ENCODE measurements around the gene RBM6. TPM values are rescaled to one million over a fixed set of nuclear protein-coding genes. Genes with fewer than 3 reads are reported as not detected.

Gene RBM6
- total RNA-seq, 2 donors from 2014 or later, result 53.4 to 62.6 TPM

DNA sequence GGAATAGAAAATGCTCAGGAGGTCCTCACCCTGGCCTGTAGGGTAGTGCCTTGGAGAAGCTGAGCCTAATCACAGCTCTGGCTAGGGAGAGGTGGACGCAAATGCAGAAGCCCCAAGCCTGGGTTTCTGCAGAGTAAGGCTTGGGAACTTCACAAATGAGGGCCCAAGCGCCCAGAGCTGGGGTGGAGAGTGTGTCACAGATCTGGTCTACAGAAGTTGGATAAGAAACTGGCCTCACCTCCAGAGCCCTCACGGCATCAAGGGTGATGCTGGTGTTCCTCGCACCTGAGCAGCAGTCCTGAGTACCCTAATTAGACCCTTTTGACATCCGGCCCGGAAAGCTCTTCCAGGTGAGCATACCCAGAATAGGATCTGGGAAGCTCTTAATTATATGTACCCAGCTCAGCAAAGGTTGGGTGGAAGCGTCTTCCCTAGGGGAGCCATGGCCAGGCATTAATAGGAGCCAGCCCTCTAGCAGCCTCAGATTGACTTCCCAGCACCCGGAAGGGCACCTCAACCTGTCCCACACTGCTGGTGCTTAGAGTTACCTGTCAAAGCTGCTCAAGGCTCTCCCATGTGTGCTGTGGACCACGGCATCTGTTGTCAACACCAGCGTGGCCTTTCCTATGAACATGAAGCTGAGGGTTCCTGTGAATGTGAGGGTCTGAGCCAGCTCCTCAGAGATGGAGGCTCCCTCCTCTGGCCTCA is 180.6 kb downstream of the RBM6 start:
- DNase-seq (ENCODE audit: low spot score), result peak; percentile 69
- intact Hi-C loops (cut with DNase I), result loop anchor here in 1 of 2 donors (1.0 kb wide), 1 partner anchor 69 kb away; no protein-coding TSS in a partner anchor

DNA sequence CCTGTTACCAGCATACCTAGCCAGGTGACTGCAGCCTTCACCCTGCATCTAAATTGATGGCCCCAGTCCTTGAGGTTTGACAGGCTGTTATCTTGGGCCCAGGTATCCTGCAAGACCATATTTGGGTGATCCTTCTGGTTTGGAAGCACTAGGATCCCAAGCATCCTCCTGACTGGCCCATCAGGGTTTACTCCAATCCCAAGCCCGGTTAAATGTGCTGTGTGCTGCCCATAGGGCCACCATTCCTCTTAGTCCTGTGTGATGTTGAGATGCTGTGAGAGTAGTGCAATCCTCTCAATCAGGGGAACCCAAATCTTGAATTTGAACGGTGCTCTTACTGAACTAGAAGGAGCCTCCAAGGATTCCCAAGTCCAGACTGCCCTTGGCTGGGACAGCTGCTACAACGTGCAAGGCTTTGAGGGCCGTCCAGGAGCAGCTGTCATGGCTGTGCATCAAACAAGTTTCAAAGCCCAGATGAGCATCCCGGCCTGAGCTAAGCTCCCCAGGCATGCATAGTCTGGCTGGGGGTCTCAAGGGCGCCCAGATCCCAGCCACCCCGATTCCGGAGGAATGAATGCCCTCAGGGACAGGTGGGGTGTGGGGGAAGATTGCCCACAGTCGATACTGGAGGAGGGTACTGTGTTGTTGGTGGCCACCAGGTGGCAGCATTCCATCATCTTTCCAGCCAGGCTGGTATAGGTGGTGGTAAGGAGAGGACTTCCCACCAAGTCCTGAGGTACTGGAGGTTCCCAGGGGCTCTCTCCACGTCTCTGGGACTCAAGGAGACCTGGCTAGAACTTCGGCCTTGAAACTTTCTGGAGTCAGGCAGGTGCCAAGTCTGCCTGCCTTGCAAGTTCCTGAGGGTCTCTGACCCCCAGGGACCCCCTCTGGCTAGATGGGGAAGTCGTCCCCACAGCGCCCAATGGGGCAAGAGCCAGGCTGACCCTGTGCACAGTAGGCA is 181.4 kb downstream of the RBM6 start:
- intact Hi-C loops (cut with DNase I), result loop anchor here (1.0 to 2.0 kb wide), 2 partner anchors 67 to 68 kb away; no protein-coding TSS in a partner anchor
- DNase-seq (ENCODE audit: low spot score), result peak; percentile 91

DNA sequence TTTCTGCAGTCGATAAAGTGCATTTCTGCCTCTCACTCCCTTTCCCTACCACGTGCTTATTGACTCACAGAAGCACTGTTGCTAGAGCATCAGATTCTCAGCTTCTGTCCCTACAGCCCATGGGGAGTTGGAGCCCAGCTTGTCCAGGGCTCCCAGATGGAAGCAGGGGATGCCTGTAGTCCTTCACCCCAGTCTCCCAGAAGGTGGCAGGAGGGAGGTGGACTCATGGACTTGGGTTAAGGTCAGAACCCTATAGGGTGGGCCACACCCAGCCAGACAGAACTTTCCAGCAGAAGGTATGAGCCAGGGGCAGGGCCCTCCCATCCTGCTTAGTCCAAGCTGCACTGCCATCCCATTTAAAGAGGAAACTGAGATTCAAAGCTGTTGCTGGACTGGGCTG is 182.1 kb downstream of the RBM6 start:
- intact Hi-C loops (cut with DNase I), result loop anchor here in 1 of 2 donors (2.0 kb wide), 1 partner anchor 67 kb away; no protein-coding TSS in a partner anchor
- peak; percentile 71 for DNase-seq (ENCODE audit: low spot score)

- peak; percentile 77 for DNase-seq (ENCODE audit: low spot score)
- intact Hi-C loops (cut with DNase I), result loop anchor here in 1 of 2 donors (2.0 kb wide), 1 partner anchor 66 kb away; no protein-coding TSS in a partner anchor
These were observed 182.9 kb downstream of the RBM6 start for GRCh38 chr3:50122661-50123391.

- intact Hi-C loops (cut with DNase I), result loop anchor here in 1 of 2 donors (2.0 kb wide), 1 partner anchor 65 kb away; no protein-coding TSS in a partner anchor
- peak; percentile 62 for DNase-seq (ENCODE audit: low spot score)
These were observed 183.6 kb downstream of the RBM6 start for GRCh38 chr3:50123394-50124051.

- intact Hi-C loops (cut with DNase I), result no loop called here
- DNase-seq (ENCODE audit: low spot score), result peak; percentile 67
These were observed 184.3 kb downstream of the RBM6 start for GRCh38 chr3:50124052-50124799.

- DNase-seq (ENCODE audit: low spot score), result peak; percentile 66
- intact Hi-C loops (cut with DNase I), result no loop called here
These were observed 184.8 kb downstream of the RBM6 start for GRCh38 chr3:50124800-50125178.

DNA sequence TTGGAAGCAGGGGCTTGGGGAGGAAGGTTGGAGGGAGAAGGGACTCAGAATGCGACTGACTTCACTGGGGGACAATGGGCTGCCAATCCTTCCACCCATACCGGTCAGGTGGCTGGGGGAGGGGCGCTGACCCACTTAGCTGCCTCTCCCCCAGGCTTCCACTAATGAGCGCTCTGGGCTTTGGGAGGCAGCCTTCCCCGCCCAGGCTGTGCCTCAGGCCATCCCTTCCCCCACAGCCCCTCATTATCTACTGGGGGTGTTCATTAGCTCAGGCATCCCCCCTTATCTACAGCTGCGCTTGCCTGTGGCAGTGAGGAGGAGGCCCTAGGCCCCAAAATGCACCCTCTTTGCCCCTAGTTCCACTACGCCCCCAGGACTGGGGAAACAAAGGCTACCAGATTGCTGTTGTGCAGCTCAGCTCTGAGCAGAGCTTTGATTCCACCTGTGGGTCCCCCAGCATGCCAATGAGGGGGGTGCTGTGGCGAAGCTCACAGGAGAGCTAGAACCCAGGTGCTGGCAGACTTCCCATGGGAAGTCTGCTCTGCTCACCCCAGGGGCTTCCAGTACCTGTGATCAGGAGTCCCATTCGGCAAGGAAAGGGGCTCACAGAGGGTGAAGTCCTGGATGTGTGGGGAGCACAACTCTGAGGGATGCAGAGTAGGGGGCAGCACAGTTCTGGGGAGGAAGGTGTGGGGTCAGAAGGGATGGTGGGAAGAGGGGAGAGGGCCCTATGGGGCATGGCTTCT is 185.8 kb downstream of the RBM6 start:
- intact Hi-C loops (cut with DNase I), result no loop called here
- peak; percentile 45 for DNase-seq (ENCODE audit: low spot score)

GRCh38 chr3:50126287-50127211 is 186.6 kb downstream of the RBM6 start:
- intact Hi-C loops (cut with DNase I), result no loop called here
- peak; percentile 50 for DNase-seq (ENCODE audit: low spot score)

Other genes with a start within 250 kb of the RBM6 start
- not detected for gene AMIGO3, start 220.5 kb upstream of the RBM6 start, total RNA-seq
- 10 to 100 TPM; 28.8 to 29.6 TPM for gene GMPPB, start 216.2 kb upstream of the RBM6 start, total RNA-seq
- 10 to 100 TPM; 31.5 to 33.3 TPM for gene IP6K1, start 153.6 kb upstream of the RBM6 start, total RNA-seq
- gene CDHR4, start 140.3 kb upstream of the RBM6 start, total RNA-seq, result under 1 TPM; 0.29 to 0.46 TPM
- 1 to 10 TPM; 5.6 to 5.9 TPM for gene INKA1, start 136.9 kb upstream of the RBM6 start, total RNA-seq
- gene UBA7, start 126.2 kb upstream of the RBM6 start, total RNA-seq, result 10 to 100 TPM; 32.1 to 56.9 TPM
- 1 to 10 TPM; 1.5 to 2.2 TPM for gene TRAIP, start 83.6 kb upstream of the RBM6 start, total RNA-seq
- gene CAMKV, start 70.2 kb upstream of the RBM6 start, total RNA-seq, result not detected
- 1 to 10 TPM; 1.2 to 1.4 TPM for gene MST1R, start 36.3 kb upstream of the RBM6 start, total RNA-seq
- 1 to 10 TPM; 7.6 to 9.3 TPM for gene MON1A, start 10.3 kb upstream of the RBM6 start, total RNA-seq
- gene RBM5, start 148.8 kb downstream of the RBM6 start, total RNA-seq, result 100 to 1,000 TPM in 1 of 2 donors, 10 to 100 TPM in 1; 83.5 to 108 TPM
- gene SEMA3F, start 215.2 kb downstream of the RBM6 start, total RNA-seq, result 10 to 100 TPM; 27.8 to 48.0 TPM

Measured in posterior vena cava (tissue), 2 donors.